MM.1S (cell line): Measurements from ENCODE around the gene COL6A3.

Experiments
- DNase-seq: peaks from one replicate; pipeline ENCODE4 v3.0.0-alpha.2; 2015
- H2AFZ ChIP-seq: fragments of 300-600 bp; sonication (generic); 2 replicates; pipeline ENCODE4 v1.6.0; 2016; ENCODE audit warnings: antibody characterized with exemption, low read length
- H3F3A ChIP-seq: fragments of 300-600 bp; sonication (generic); 2 replicates; pipeline ENCODE4 v1.6.1; 2016; ENCODE audit warnings: mild to moderate bottlenecking, antibody characterized with exemption, low read length, moderate library complexity, mixed read lengths; ENCODE audit not compliant: insufficient read depth
- H3K27ac ChIP-seq: fragments of 300-600 bp; sonication (generic); 2 replicates; pipeline ENCODE4 v1.5.1; 2016; ENCODE audit warnings: mild to moderate bottlenecking, low read length
- H3K27me3 ChIP-seq: fragments of 300-600 bp; sonication (generic); replicated peaks from 2 replicates; pipeline ENCODE4 v1.6.0; 2016; ENCODE audit warnings: low read length; ENCODE audit not compliant: insufficient read depth
- H3K36me3 ChIP-seq: fragments of 300-600 bp; sonication (generic); replicated peaks from 2 replicates; pipeline ENCODE4 v1.6.1; 2016; ENCODE audit warnings: mild to moderate bottlenecking, low read length, mixed read lengths; ENCODE audit not compliant: insufficient read depth
- H3K4me1 ChIP-seq: fragments of 300-600 bp; sonication (generic); 2 replicates; pipeline ENCODE4 v1.6.1; 2016; ENCODE audit warnings: low read length, mixed read lengths
- H3K4me2 ChIP-seq: fragments of 300-600 bp; sonication (generic); 2 replicates; pipeline ENCODE4 v1.6.0; 2016; ENCODE audit warnings: low read depth, low read length
- H3K4me3 ChIP-seq: fragments of 300-600 bp; sonication (generic); 2 replicates; pipeline ENCODE4 v1.5.1; 2016; ENCODE audit warnings: low read length, mixed read lengths
- H3K79me2 ChIP-seq: fragments of 300-600 bp; sonication (generic); 2 replicates; pipeline ENCODE4 v1.6.1; 2016; ENCODE audit warnings: mixed run types, low read length, mixed read lengths
- H3K9ac ChIP-seq: fragments of 300-600 bp; sonication (generic); 2 replicates; pipeline ENCODE4 v1.6.1; 2016; ENCODE audit warnings: low read length, mixed read lengths
- H3K9me2 ChIP-seq: fragments of 300-600 bp; sonication (generic); replicated peaks from 2 replicates; pipeline ENCODE4 v1.6.1; 2016; ENCODE audit warnings: mild to moderate bottlenecking, low read length, mixed read lengths; ENCODE audit not compliant: insufficient read depth
- H3K9me3 ChIP-seq: fragments of 300-600 bp; sonication (generic); replicated peaks from 2 replicates; pipeline ENCODE4 v1.6.1; 2016; ENCODE audit warnings: mild to moderate bottlenecking, low read length, mixed read lengths; ENCODE audit not compliant: insufficient read depth
- H4K20me1 ChIP-seq: fragments of 300-600 bp; sonication (generic); 2 replicates; pipeline ENCODE4 v1.6.1; 2016; ENCODE audit warnings: mild to moderate bottlenecking, low read length, moderate library complexity, mixed read lengths; ENCODE audit not compliant: insufficient read depth
- EZH2 ChIP-seq: fragments of 300-600 bp; sonication (generic); optimal IDR thresholded peaks from 2 replicates; pipeline ENCODE3; 2017; ENCODE audit warnings: low read depth, mild to moderate bottlenecking, antibody characterized with exemption, low read length, mixed read lengths
- EZH2phosphoT487 ChIP-seq: fragments of 300-600 bp; sonication (generic); IDR thresholded peaks from 2 replicates; pipeline ENCODE4 v1.6.1; 2018; ENCODE audit warnings: antibody characterized with exemption, low read length
- TF ChIP-seq, protein P1 (sequence below): fragments of 300-600 bp; sonication (generic); IDR thresholded peaks from 2 replicates; pipeline ENCODE4 v1.5.1; 2016; ENCODE audit warnings: antibody characterized with exemption, low read length, mixed read lengths

COL6A3 gene

DNA sequence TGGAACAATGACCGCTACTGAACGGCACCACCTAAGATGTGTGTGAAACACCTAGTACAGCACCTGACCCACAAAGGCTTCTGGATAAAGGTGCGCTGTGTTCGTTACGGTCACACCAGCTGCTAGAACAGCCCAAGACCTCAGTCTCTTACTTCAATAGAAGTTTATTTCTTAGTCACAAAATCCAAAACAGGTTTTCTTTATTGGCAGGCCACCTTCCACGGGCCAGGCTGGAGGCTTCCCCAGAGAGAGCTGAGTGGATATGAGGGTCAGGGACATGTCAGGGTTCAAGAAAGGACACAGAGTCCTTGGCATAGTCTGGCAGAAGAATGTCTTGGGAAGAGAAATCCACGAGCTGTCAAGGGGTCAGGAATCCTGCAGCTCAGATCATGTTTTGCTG lies 92.2 kb downstream of the COL6A3 start:
- Histone ChIP-seq H2AFZ (no peak overlapping the region), H3K4me1 (no peaks in the 10 kb centered on the region), H4K20me1 (no peaks in the 10 kb centered on the region), H3K9me2 (no peaks in the 10 kb centered on the region), H3K4me2 (no peak overlapping the region), H3K27ac (no peak overlapping the region), H3F3A (no peaks in the 10 kb centered on the region), H3K9ac (no peak overlapping the region), H3K79me2 (no peaks in the 10 kb centered on the region), H3K36me3 (no peaks in the 10 kb centered on the region), H3K9me3 (no peaks in the 10 kb centered on the region), H3K27me3 (no peaks in the 10 kb centered on the region), H3K4me3 (no peak overlapping the region)
- TF ChIP-seq, protein P1, sequence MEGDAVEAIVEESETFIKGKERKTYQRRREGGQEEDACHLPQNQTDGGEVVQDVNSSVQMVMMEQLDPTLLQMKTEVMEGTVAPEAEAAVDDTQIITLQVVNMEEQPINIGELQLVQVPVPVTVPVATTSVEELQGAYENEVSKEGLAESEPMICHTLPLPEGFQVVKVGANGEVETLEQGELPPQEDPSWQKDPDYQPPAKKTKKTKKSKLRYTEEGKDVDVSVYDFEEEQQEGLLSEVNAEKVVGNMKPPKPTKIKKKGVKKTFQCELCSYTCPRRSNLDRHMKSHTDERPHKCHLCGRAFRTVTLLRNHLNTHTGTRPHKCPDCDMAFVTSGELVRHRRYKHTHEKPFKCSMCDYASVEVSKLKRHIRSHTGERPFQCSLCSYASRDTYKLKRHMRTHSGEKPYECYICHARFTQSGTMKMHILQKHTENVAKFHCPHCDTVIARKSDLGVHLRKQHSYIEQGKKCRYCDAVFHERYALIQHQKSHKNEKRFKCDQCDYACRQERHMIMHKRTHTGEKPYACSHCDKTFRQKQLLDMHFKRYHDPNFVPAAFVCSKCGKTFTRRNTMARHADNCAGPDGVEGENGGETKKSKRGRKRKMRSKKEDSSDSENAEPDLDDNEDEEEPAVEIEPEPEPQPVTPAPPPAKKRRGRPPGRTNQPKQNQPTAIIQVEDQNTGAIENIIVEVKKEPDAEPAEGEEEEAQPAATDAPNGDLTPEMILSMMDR = no peak
- no peak for TF ChIP-seq EZH2phosphoT487
- no peak for TF ChIP-seq EZH2
- DNase-seq = no peak

DNA sequence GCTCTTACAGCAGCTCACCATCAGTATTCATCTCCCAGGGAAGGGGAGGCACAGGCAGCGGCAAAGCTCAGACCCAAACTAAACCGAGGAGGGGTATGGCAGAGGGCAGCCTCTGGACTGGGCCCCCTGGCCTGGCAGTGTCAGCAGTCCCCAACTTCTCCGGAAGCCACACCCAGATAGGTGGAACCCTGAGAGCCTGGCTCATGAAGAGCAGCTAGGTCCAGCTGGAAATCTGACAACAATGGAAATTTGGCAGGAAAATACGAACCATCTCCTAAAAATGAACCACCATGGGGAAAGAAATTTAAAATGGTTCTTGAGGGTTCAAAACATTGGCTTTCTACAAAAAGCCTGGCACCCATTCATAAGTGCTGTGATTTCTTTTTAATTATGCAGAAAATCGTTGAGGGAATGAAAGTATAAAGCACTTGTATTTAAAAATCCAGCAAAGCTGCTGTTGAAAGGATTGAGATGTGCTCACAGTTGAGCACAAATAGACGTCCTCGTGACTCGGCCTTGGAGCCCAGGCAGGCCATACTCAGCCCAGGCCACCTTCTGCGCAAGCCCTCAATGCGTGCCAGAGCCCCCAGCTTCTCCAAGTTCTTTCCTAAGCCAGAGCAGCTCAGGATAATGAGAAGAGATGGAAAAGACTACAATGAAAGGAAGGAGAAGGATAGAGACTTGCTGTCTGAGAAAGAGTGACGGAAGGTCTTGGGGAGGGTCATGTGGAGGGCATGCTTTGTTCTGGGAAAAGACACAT lies 93.0 kb downstream of the COL6A3 start:
- no peaks in the 10 kb centered on the region for H3K4me1 ChIP-seq
- no peak overlapping the region for H3K4me3 ChIP-seq
- H3K9me2 ChIP-seq = no peaks in the 10 kb centered on the region
- DNase-seq = no peak
- no peak overlapping the region for H3K27ac ChIP-seq
- H3K27me3 ChIP-seq = no peaks in the 10 kb centered on the region
- no peaks in the 10 kb centered on the region for H3K9me3 ChIP-seq
- TF ChIP-seq, protein P1 = no peak
- no peak for TF ChIP-seq EZH2
- TF ChIP-seq EZH2phosphoT487 = no peak
- no peak overlapping the region for H2AFZ ChIP-seq
- H3K4me2 ChIP-seq = no peak overlapping the region
- no peaks in the 10 kb centered on the region for H3K79me2 ChIP-seq
- H3F3A ChIP-seq = no peaks in the 10 kb centered on the region
- no peak overlapping the region for H3K9ac ChIP-seq
- H4K20me1 ChIP-seq = no peaks in the 10 kb centered on the region
- no peaks in the 10 kb centered on the region for H3K36me3 ChIP-seq

DNA sequence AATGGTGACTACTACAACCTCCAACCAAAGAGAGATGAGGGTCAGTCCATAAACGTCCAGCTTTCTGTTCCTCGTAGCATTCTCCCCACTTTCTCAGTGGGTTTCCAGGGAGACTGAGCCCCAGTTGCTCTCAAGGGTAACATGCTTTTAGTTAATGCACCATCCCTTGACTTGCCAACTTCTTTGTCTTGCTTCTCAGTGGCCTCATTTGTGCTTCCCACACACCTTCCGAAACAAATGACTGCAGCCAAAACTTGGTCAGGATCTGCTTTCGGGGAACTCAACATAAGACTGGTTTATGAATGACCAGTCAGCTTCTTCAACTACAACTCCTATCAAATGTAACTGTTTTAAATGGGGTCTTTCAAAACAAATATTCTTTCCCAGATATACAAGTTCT lies 94.1 kb downstream of the COL6A3 start:
- Histone ChIP-seq H3F3A (no peaks in the 10 kb centered on the region), H3K9me2 (no peaks in the 10 kb centered on the region), H3K4me1 (no peaks in the 10 kb centered on the region), H3K4me3 (no peak overlapping the region), H3K9me3 (no peaks in the 10 kb centered on the region), H2AFZ (no peak overlapping the region), H3K9ac (no peak overlapping the region), H3K36me3 (no peaks in the 10 kb centered on the region), H3K79me2 (no peaks in the 10 kb centered on the region), H3K4me2 (no peak overlapping the region), H4K20me1 (no peaks in the 10 kb centered on the region), H3K27me3 (no peaks in the 10 kb centered on the region), H3K27ac (no peak overlapping the region)
- no peak for TF ChIP-seq EZH2
- TF ChIP-seq, protein P1 = no peak
- TF ChIP-seq EZH2phosphoT487 = no peak
- no peak for DNase-seq
